ENCODE data around the gene TRAPPC3.
A peak's percentile ranks its signal among the peaks of the same experiment; 100 is the strongest.
"Not testable (repeated sequence)": the region's sequence is repeated elsewhere in the genome, so short reads cannot be mapped to it uniquely, and the experiment has no call there.

The TRAPPC3 gene

GRCh38 chr1:36166136-36166535, 16.9 kb upstream of the TRAPPC3 start:
- DNase-seq (ENCODE audit: low read depth) = no peak

- no peak for DNase-seq (ENCODE audit: low read depth)
These were observed 15.9 kb upstream of the TRAPPC3 start for GRCh38 chr1:36165145-36165544.

- DNase-seq (ENCODE audit: low read depth) = no peak
These were observed 15.1 kb upstream of the TRAPPC3 start for GRCh38 chr1:36164361-36164760.

GRCh38 chr1:36163426-36163825, 14.1 kb upstream of the TRAPPC3 start:
- no peak for DNase-seq (ENCODE audit: low read depth)

- no peak for DNase-seq (ENCODE audit: low read depth)
These were observed 13.5 kb upstream of the TRAPPC3 start for GRCh38 chr1:36162680-36163239.

- DNase-seq (ENCODE audit: low read depth) = peak; percentile 33
These were observed 12.6 kb upstream of the TRAPPC3 start for GRCh38 chr1:36161641-36162531.

- DNase-seq (ENCODE audit: low read depth) = peak; percentile 43
These were observed 11.7 kb upstream of the TRAPPC3 start for GRCh38 chr1:36160949-36161485.

GRCh38 chr1:36160388-36160948, 11.2 kb upstream of the TRAPPC3 start:
- DNase-seq (ENCODE audit: low read depth) = no peak

GRCh38 chr1:36159614-36160387, 10.5 kb upstream of the TRAPPC3 start:
- no peak for DNase-seq (ENCODE audit: low read depth)

GRCh38 chr1:36158827-36159252, 9.6 kb upstream of the TRAPPC3 start:
- DNase-seq (ENCODE audit: low read depth) = not testable (repeated sequence)

GRCh38 chr1:36157973-36158826, 8.9 kb upstream of the TRAPPC3 start:
- no peak for DNase-seq (ENCODE audit: low read depth)

- no peak for DNase-seq (ENCODE audit: low read depth)
These were observed 8.0 kb upstream of the TRAPPC3 start for GRCh38 chr1:36157115-36157903.

- peak; percentile 41 for DNase-seq (ENCODE audit: low read depth)
These were observed 7.2 kb upstream of the TRAPPC3 start for GRCh38 chr1:36156329-36157114.

- peak; percentile 81 for DNase-seq (ENCODE audit: low read depth)
These were observed 6.4 kb upstream of the TRAPPC3 start, which contains the start of gene MAP7D1 for GRCh38 chr1:36155408-36156328. Gene MAP7D1 (plus strand): TSS chr1:36156160. CDS start chr1:36156418, 258 bp downstream.

- no peak for DNase-seq (ENCODE audit: low read depth)
These were observed 5.6 kb upstream of the TRAPPC3 start for GRCh38 chr1:36154765-36155407.

GRCh38 chr1:36154335-36154734, 5.0 kb upstream of the TRAPPC3 start:
- no peak for DNase-seq (ENCODE audit: low read depth)

GRCh38 chr1:36153476-36153875, 4.2 kb upstream of the TRAPPC3 start:
- DNase-seq (ENCODE audit: low read depth) = no peak

GRCh38 chr1:36151845-36152203, 2.5 kb upstream of the TRAPPC3 start:
- DNase-seq (ENCODE audit: low read depth) = peak; percentile 53

All from T-helper 22 cell (primary cell).